Astrocyte (in vitro differentiated cells and primary cell): ENCODE results near the gene VEPH1. TPM values are rescaled to one million over a fixed set of nuclear protein-coding genes. Genes with fewer than 3 reads are reported as not detected.
A peak's percentile ranks its signal among the peaks of the same experiment; 100 is the strongest.

Experiments used
- DNase-seq: peaks from one replicate; pipeline ENCODE4 v3.0.0-alpha.2; 2010; ENCODE audit warnings: low read depth
- FAIRE-seq: peaks from 2 replicates; lab custom pipeline; 2011; peaks lifted over from hg19 to GRCh38; lab: Jason Lieb, UNC
- H2AFZ ChIP-seq: 2 replicates; pipeline ENCODE4 v1.6.0; 2012; ENCODE audit warnings: low read depth, low read length, inconsistent platforms
- H3K27ac ChIP-seq: 2 replicates; pipeline ENCODE4 v1.5.1; 2011; ENCODE audit warnings: low read depth, low read length, inconsistent platforms
- H3K27me3 ChIP-seq: 2 replicates; pipeline ENCODE4 v1.6.0; 2011; ENCODE audit warnings: low read length, inconsistent platforms; ENCODE audit not compliant: insufficient read depth
- H3K36me3 ChIP-seq: 2 replicates; pipeline ENCODE4 v1.5.1; 2011; ENCODE audit warnings: low read length, inconsistent platforms; ENCODE audit not compliant: insufficient read depth
- H3K4me1 ChIP-seq: 2 replicates; pipeline ENCODE4 v1.5.1; 2011; ENCODE audit warnings: low read length, inconsistent platforms; ENCODE audit not compliant: insufficient read depth
- H3K4me2 ChIP-seq: 2 replicates; pipeline ENCODE4 v1.6.0; 2012; ENCODE audit warnings: low read length, inconsistent platforms
- H3K4me3 ChIP-seq: 2 replicates; pipeline ENCODE4 v1.5.1; 2011; ENCODE audit warnings: low read depth, mild to moderate bottlenecking, low read length, inconsistent platforms; ENCODE audit not compliant: insufficient read depth
- H3K79me2 ChIP-seq: 2 replicates; pipeline ENCODE4 v1.6.0; 2012; ENCODE audit warnings: mild to moderate bottlenecking, low read length, inconsistent platforms; ENCODE audit not compliant: insufficient read depth
- H3K9ac ChIP-seq: 2 replicates; pipeline ENCODE4 v1.6.0; 2012; ENCODE audit warnings: mild to moderate bottlenecking, low read length, inconsistent platforms
- H3K9me3 ChIP-seq: 2 replicates; pipeline ENCODE4 v1.5.1; 2012; ENCODE audit warnings: low read depth, mild to moderate bottlenecking, low read length, inconsistent platforms; ENCODE audit not compliant: insufficient read depth
- H4K20me1 ChIP-seq: 2 replicates; pipeline ENCODE4 v1.6.0; 2012; ENCODE audit warnings: low read length, inconsistent platforms; ENCODE audit not compliant: insufficient read depth
- H3K27ac Mint-ChIP-seq: one replicate; pipeline ENCODE4 v1.8.0; 2021; ENCODE audit warnings: mild to moderate bottlenecking, mixed read lengths; ENCODE audit not compliant: unreplicated experiment
- H3K27me3 Mint-ChIP-seq: one replicate; pipeline ENCODE4 v1.8.0; 2021; ENCODE audit warnings: low read depth, mixed read lengths; ENCODE audit not compliant: unreplicated experiment
- H3K36me3 Mint-ChIP-seq: one replicate; pipeline ENCODE4 v1.8.0; 2021; ENCODE audit warnings: low read depth, mixed read lengths; ENCODE audit not compliant: unreplicated experiment
- H3K4me1 Mint-ChIP-seq: one replicate; pipeline ENCODE4 v1.8.0; 2021; ENCODE audit warnings: low read depth, mixed read lengths; ENCODE audit not compliant: unreplicated experiment
- H3K4me3 Mint-ChIP-seq: one replicate; pipeline ENCODE4 v1.8.0; 2021; ENCODE audit warnings: mild to moderate bottlenecking, moderate library complexity, mixed read lengths; ENCODE audit not compliant: unreplicated experiment
- H3K9me3 Mint-ChIP-seq: one replicate; pipeline ENCODE4 v1.8.0; 2021; ENCODE audit warnings: mild to moderate bottlenecking, mixed read lengths; ENCODE audit not compliant: unreplicated experiment
- EZH2 ChIP-seq: IDR thresholded peaks from 2 replicates; pipeline ENCODE4 v1.6.1; 2012; ENCODE audit warnings: mild to moderate bottlenecking, low read length, inconsistent platforms; ENCODE audit not compliant: insufficient read depth
- total RNA-seq: library from RNA; stranded (reverse); gene quantifications from 2 replicates; pipeline ENCODE4 v1.2.1, GENCODE V29; 2021
- TF ChIP-seq, protein P1 (sequence below): IDR thresholded peaks from 2 replicates; pipeline ENCODE4 v1.5.1; 2011; ENCODE audit warnings: low read depth, mild to moderate bottlenecking, inconsistent platforms, low read length, moderate library complexity; ENCODE audit not compliant: insufficient read depth

VEPH1 gene
- total RNA-seq, 1 donor from 2014 or later = 9.4 TPM

DNA sequence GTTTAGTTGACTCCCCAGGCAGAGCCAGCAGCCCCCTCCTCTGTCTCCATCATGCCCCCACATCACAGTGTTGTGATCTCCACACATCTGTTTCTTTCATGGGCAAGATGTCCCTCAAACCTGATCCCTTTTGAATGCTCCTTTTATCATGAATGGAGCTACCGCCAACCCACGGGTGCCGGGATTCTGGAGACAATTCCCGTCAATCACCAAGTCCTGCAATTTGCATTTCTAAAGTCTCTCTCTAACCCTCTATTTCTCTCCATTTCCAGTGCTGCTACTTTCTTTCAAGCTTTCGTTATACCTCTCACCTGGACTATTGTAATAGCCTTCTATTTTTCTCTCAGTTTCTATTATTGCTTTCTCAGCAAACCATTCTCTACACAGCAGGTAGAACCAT lies 253.6 kb downstream of the VEPH1 start:
- Histone ChIP-seq H3K4me2 (no peak overlapping the region), H4K20me1 (no peaks in the 10 kb centered on the region), H3K27ac (no peak overlapping the region)

DNA sequence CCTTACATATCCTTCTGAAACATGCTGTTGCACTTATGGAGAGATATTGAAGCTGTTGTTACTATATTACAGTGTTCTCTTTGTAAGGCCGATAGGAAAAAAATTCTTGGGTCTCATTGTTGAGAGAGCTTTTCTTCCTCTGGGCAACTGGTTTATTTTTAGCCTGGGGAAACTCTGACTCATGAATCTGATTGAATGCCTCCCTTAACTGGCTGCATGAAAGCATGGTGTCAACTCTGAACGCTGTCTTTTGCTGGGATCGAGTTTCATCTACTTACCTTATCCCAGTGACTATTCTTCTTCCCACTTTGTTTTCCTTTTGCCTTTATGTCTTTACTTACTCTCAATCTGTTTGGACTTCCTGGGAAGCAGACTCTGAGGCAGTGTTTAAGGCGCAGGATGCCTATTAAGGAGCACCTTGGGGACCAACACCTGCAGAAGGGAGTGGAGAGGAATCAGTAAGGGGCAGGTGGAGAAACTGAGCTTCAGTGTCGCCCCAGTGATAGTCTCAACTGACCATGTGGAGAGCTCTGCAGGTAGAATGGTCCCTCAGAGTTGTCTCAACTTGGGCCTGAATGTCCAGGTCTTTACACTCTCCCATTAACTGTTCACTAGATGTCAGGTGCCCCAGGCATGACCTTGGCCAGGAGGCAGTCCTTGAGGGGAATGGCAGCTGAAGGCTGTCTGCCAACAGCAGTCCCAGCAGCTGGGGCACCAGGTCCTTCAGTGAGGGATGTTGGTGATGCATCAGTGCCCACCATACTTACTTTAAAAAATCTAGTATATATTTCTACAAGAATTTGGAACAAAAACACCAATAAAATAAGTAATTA lies 254.4 kb downstream of the VEPH1 start:
- peaks cover 2% of the 10 kb centered on the region for H3K9me3 Mint-ChIP-seq
- Histone ChIP-seq H3K79me2 (no peaks in the 10 kb centered on the region), H3K27ac (peak overlapping the region; percentile 65), H3K4me1 (peaks cover 14% of the 10 kb centered on the region), H3K4me3 (peak overlapping the region; percentile 34), H2AFZ (peak overlapping the region; percentile 16), H3K9me3 (no peaks in the 10 kb centered on the region), H3K9ac (peak overlapping the region; percentile 1), H3K36me3 (no peaks in the 10 kb centered on the region), H3K4me2 (peak overlapping the region; percentile 74), H4K20me1 (no peaks in the 10 kb centered on the region), H3K27me3 (no peaks in the 10 kb centered on the region)
- TF ChIP-seq, protein P1, sequence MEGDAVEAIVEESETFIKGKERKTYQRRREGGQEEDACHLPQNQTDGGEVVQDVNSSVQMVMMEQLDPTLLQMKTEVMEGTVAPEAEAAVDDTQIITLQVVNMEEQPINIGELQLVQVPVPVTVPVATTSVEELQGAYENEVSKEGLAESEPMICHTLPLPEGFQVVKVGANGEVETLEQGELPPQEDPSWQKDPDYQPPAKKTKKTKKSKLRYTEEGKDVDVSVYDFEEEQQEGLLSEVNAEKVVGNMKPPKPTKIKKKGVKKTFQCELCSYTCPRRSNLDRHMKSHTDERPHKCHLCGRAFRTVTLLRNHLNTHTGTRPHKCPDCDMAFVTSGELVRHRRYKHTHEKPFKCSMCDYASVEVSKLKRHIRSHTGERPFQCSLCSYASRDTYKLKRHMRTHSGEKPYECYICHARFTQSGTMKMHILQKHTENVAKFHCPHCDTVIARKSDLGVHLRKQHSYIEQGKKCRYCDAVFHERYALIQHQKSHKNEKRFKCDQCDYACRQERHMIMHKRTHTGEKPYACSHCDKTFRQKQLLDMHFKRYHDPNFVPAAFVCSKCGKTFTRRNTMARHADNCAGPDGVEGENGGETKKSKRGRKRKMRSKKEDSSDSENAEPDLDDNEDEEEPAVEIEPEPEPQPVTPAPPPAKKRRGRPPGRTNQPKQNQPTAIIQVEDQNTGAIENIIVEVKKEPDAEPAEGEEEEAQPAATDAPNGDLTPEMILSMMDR = no peak
- TF ChIP-seq EZH2 = no peak
- DNase-seq (peak; percentile 93), FAIRE-seq (peak; percentile 88)
- no peaks in the 10 kb centered on the region for H3K27me3 Mint-ChIP-seq
- no peak overlapping the region for H3K4me3 Mint-ChIP-seq
- H3K36me3 Mint-ChIP-seq = no peaks in the 10 kb centered on the region
- H3K4me1 Mint-ChIP-seq = peaks cover 20% of the 10 kb centered on the region
- peak overlapping the region; percentile 63 for H3K27ac Mint-ChIP-seq

More for the DNA sequence above, 253.6 kb downstream of the VEPH1 start:
- Histone ChIP-seq H3K4me3 (no peak overlapping the region), H3K9ac (no peak overlapping the region), H3K36me3 (no peaks in the 10 kb centered on the region), H2AFZ (no peak overlapping the region), H3K79me2 (no peaks in the 10 kb centered on the region), H3K9me3 (no peaks in the 10 kb centered on the region), H3K27me3 (no peaks in the 10 kb centered on the region), H3K4me1 (peaks cover 14% of the 10 kb centered on the region)
- TF ChIP-seq, protein P1 = no peak
- TF ChIP-seq EZH2 = no peak
- Mint-ChIP-seq H3K4me1 (peaks cover 20% of the 10 kb centered on the region), H3K9me3 (peaks cover 2% of the 10 kb centered on the region), H3K27ac (no peak overlapping the region), H3K36me3 (no peaks in the 10 kb centered on the region), H3K27me3 (no peaks in the 10 kb centered on the region), H3K4me3 (no peak overlapping the region)
- FAIRE-seq = no peak
- no peak for DNase-seq

- Histone ChIP-seq H3K36me3 (no peaks in the 10 kb centered on the region), H3K9me3 (no peaks in the 10 kb centered on the region), H3K27ac (peak overlapping the region; percentile 65), H3K79me2 (no peaks in the 10 kb centered on the region), H3K4me3 (no peak overlapping the region), H3K27me3 (no peaks in the 10 kb centered on the region), H2AFZ (no peak overlapping the region), H3K4me1 (peaks cover 14% of the 10 kb centered on the region), H3K9ac (no peak overlapping the region), H4K20me1 (no peaks in the 10 kb centered on the region), H3K4me2 (no peak overlapping the region)
- Mint-ChIP-seq H3K27me3 (no peaks in the 10 kb centered on the region), H3K27ac (peak overlapping the region; percentile 47), H3K36me3 (no peaks in the 10 kb centered on the region), H3K4me1 (peaks cover 20% of the 10 kb centered on the region), H3K9me3 (no peaks in the 10 kb centered on the region), H3K4me3 (no peak overlapping the region)
- DNase-seq (no peak), FAIRE-seq (no peak)
- no peak for TF ChIP-seq EZH2
- TF ChIP-seq, protein P1 = no peak
Measured at GRCh38 chr3:157247391-157247790, 255.8 kb downstream of the VEPH1 start.
